ENCODE measurements around the gene SORCS2.
A peak's percentile ranks its signal among the peaks of the same experiment; 100 is the strongest.

SORCS2 gene

DNA sequence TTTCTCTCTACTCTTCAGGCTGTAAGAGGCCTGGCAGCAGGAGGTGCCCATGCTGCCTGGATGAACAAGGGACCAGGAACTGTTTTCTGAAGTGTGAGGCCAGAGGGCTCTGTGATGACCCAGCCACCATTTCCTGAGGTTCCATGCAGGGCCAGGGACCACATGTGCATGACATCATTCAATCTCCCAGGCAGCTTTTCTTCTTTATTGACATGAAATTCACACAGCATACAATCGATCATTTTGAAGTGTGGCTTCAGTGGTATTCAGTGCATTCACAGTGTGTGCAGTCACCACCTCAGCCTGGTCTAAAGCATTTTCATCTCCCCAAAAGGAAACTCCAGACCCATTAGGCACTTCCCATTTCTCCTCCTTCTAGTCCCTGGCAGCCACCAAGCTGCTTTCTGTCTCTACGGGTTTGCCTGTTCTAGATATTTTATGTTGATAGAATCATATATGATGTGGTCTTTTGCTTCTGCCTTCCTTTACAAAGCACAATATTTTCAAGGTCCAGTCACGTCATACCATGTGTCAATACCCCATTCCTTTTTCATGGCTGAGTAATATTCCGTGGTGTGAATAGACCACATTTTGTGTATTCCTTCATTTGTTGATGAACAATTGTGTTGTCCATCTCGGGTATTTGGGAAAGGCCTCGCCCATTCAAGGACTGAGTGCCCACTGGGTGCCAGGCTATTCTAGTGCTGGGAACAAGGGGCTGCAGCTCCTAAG, 149.3 kb downstream of the SORCS2 start:
- no peak for DNase-seq

GRCh38 chr4:7342223-7343080, 150.1 kb downstream of the SORCS2 start:
- DNase-seq, result no peak

GRCh38 chr4:7343081-7343655, 150.8 kb downstream of the SORCS2 start:
- no peak for DNase-seq

- DNase-seq, result no peak
Measured at GRCh38 chr4:7343950-7344349, 151.6 kb downstream of the SORCS2 start.

DNA sequence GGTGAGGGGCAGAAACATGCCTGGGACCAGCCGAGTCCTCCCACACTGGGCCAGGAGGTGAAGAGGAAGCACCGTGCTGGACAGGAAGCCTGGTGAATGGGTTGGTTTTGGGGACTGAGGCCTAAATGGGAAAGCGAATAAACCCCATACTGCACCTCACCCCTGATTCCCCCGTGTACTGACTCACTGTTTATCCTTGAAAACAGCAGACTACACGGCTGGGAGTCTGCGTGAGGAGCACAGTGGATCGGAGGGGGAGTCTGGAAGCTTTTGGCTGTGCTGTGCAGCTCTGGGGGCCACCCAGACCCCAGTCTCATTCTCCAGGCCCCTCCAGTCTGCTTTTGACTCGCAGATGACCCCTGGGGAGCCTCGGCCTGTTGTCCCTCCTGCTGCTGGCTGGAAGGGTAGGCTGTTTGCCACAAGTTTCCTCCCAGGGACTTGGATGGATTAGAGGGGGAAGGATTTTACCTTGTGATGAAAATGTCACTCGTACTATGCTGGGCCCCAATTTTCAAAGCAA, 152.4 kb downstream of the SORCS2 start:
- no peak for DNase-seq

DNA sequence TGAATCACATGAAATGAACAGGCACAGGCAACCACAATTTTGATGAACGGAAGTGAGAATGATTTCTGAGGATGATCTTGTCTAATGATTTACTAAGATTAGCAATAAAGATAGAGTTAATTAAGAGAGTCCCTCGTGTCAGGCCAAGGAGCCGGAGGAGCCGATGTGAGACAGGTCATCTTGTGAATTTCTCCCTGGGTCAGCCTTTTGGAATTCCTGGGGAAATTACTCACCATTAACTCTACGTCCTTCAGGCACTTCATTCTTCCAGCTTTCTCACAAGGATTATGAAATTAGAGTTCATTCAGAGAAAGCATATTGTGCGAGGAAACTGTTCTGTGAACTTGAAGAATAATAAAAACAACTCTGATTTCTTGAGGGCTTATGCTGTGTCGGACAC, 155.6 kb downstream of the SORCS2 start:
- DNase-seq, result no peak

GRCh38 chr4:7348946-7349900, 156.9 kb downstream of the SORCS2 start:
- DNase-seq, result peak; percentile 34 to 69 (median 60)

- DNase-seq, result no peak
Measured at GRCh38 chr4:7350396-7350795, 158.1 kb downstream of the SORCS2 start.

DNA sequence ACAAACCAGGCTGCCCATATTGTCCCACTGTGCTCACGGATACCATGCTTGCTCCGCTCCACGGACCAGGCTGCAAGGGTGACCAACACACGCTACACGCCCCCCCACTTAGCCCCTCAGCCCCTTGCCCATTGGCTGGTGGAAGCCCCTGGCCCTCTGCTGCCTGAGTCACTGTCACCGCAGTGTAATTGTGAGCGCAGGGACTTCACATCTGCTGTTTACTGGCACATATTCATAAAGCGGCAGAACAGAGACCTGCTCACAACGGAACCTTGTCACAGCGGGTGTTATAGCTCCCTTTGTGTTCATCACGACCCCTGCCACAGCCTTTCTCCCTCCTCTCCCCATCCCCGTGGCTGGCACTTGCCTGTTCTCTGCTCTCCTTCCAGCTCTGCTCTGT, 158.7 kb downstream of the SORCS2 start:
- no peak for DNase-seq

DNA sequence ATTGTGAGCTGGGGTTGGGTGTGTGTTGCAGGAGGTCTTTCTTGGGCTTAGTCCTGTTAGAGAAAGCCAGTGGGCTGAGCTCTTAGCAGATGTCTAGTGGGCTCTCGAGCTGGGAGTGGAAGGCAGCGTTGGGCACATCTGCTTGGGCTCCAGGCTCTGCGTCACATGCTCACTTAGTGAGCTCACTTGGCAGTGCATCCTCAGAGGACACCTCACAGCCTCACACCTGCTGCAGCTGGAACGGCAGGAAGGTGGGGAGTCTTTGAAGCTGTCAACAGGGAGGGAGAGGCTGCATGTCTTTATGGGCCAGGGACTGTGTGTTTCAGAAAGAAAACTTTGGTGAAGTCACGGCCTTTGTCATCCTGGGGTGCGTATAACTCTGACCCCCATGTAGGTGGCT, 160.1 kb downstream of the SORCS2 start:
- no peak for DNase-seq

GRCh38 chr4:7353046-7353790, 160.9 kb downstream of the SORCS2 start:
- DNase-seq, result no peak

GRCh38 chr4:7353846-7354610, 161.7 kb downstream of the SORCS2 start:
- no peak for DNase-seq

DNA sequence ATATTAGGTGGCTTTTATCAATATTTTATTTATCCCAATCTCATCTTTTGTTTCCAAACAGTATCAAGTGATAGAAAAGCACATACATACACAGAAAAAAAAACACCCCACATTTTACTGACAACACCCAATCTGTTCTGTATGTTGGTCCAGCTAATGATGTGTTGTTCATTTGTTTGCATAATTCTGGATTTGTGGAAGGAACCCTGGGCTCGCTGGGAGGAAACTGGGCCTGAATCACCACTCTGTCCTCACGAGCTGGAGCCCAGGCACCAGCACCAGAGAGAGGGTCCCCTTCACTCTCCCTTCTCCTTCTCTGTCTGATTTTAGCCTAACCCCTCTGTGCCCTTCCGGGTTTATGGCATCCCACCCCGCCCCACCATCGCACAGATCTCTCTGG, 162.6 kb downstream of the SORCS2 start:
- DNase-seq, result no peak

- no peak for DNase-seq
Measured at GRCh38 chr4:7355795-7356194, 163.5 kb downstream of the SORCS2 start.

GRCh38 chr4:7356667-7357310, 164.5 kb downstream of the SORCS2 start:
- DNase-seq, result no peak

- no peak for DNase-seq
Measured at GRCh38 chr4:7357323-7357722, 165.0 kb downstream of the SORCS2 start.

DNA sequence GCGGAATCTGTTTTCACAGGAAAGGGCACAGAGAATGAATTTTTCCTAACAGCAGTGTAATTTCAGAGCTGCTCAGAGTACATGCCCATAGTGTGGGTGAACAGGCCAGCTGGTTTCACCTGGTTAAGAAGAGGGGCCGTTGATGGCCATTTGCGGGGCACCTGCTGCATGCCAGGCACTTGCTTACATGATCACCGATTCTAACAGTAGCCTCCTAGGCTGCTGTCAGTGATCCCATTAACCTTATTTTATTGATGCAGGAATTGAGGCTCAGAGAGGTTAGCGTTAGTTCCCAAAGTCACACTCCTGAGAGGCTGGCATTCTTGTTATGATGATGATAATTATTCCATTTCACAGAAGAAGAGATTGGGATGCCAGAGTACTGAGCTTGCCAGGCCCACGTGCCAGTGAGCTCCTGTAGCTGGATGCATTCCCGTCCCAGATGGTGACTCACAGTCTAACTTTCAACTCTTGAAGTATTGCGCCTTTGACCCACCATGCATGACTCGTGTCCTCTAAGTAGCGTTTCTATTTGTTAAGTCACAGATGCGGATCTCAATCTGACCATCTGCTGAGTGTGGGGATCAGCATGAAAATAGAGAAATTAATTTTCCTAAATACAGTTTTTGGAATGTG, 165.9 kb downstream of the SORCS2 start:
- DNase-seq, result no peak

GRCh38 chr4:7359400-7360062, 167.2 kb downstream of the SORCS2 start:
- no peak for DNase-seq

- peak in 1 of 4 experiments; percentile 1 for DNase-seq
Measured at GRCh38 chr4:7360806-7361205, 168.5 kb downstream of the SORCS2 start.
